Keratinocyte (primary cell): Measurements from ENCODE around the gene CD96.

Source experiments
- CTCF ChIP-seq, 3 experiments: IDR thresholded peaks in 1 of 3; conservative IDR thresholded peaks in 1 of 3; optimal IDR thresholded peaks in 1 of 3; 2 replicates in 2 of 3; 3 replicates in 1 of 3; pipeline versions ENCODE3 to v1.5.1; 2011; ENCODE audit warnings: low read length in 3 of 3, mild to moderate bottlenecking in 3 of 3, moderate library complexity in 2 of 3, control low read depth in 1 of 3, inconsistent platforms in 1 of 3; ENCODE audit not compliant: insufficient read depth in 2 of 3; ENCODE audit errors: extremely low read depth in 1 of 3
- EZH2 ChIP-seq: IDR thresholded peaks from one replicate; pipeline ENCODE4 v1.6.1; 2012; ENCODE audit warnings: inconsistent platforms, mild to moderate bottlenecking, low read length, moderate library complexity

DNA sequence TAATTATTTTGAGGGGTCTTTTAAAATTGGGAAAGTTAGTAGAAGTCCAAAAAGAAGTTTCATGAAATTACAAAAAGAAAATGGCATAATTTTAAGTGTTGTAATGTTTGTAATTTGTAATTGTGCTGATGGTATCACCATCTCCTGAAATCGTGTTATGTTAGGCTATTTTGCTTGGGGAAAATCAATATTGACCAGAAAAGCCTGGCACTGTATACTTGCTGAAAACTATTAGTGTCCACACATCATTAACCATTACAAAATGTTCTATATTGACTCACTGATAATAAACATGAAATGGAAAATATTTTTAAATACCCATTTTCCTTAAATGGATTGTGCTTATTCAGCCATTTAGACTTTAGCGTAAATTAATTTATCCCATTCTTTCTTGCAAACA lies 93.4 kb downstream of the CD96 start:
- no peak for TF ChIP-seq CTCF (optimal IDR thresholded peaks at IDR 0.05 in 1 of 3, IDR thresholded peaks at IDR 0.05 in 1 of 3, conservative IDR thresholded peaks at IDR 0.05 in 1 of 3; ENCODE audit: extremely low read depth in 1 of 3, insufficient read depth in 2 of 3, low read length in 3 of 3)
- TF ChIP-seq EZH2: no peak
